ENCODE measurements around the gene HRG. TPM values are rescaled to one million over a fixed set of nuclear protein-coding genes. Genes with fewer than 3 reads are reported as not detected.

Gene HRG
- polyA plus RNA-seq, 1 of the 3 experiments (the other 2 are of a cell fraction) = not detected

GRCh38 chr3:186679151-186679550, 13.3 kb downstream of the HRG start:
- H2AFZ ChIP-seq (ENCODE audit: low read depth) = no peak overlapping the region
- no peak overlapping the region for H3K4me2 ChIP-seq
- H3K9me3 ChIP-seq = no peaks in the 10 kb centered on the region
- peaks cover 9% of the 10 kb centered on the region; the same call in 1 of the 2 replicates for H3K27me3 ChIP-seq (ENCODE audit: insufficient read depth)
- POLR2A ChIA-PET = no interaction called here
- no peaks in the 10 kb centered on the region for H3F3A ChIP-seq (replicated peaks; ENCODE audit: insufficient read depth)
- no peaks in the 10 kb centered on the region for H4K20me1 ChIP-seq (ENCODE audit: insufficient read depth)
- H3K79me2 ChIP-seq (ENCODE audit: insufficient read depth) = no peaks in the 10 kb centered on the region
- CTCF ChIA-PET = interaction anchor here (0.9 to 1.5 kb wide), 2 partner anchors 13 to 19 kb away, joined by 3 to 4 read pairs; no protein-coding TSS in a partner anchor
- H3K4me3 ChIP-seq (ENCODE audit: low read depth in 2 of 2, low read length in 1 of 2) = no peak overlapping the region
- no peaks in the 10 kb centered on the region for H3K36me3 ChIP-seq (replicated peaks in 1 of 2; ENCODE audit: control insufficient read depth in 1 of 2, insufficient read depth in 2 of 2, low read length in 1 of 2)
- H3K27ac ChIP-seq (ENCODE audit: low read depth in 2 of 2, low read length in 1 of 2) = no peak overlapping the region
- H3K9me2 ChIP-seq = no peaks in the 10 kb centered on the region
- no peaks in the 10 kb centered on the region for H3K4me1 ChIP-seq (ENCODE audit: control insufficient read depth in 1 of 2, insufficient read depth in 2 of 2, low read depth in 1 of 2, low read length in 1 of 2)
- WGBS (ENCODE audit: low lambda C conversion rate) = 0% methylated on average over 1 of the region's 1 CpG
- no peak for DNase-seq
- H3K9ac ChIP-seq = no peak overlapping the region
- no peak for TF ChIP-seq EZH2phosphoT487 (IDR thresholded peaks at IDR 0.05; ENCODE audit: borderline replicate concordance, low read depth)
- TF ChIP-seq ZBTB33 (IDR thresholded peaks at IDR 0.05; ENCODE audit: borderline replicate concordance, low read depth) = no peak
- TF ChIP-seq TEAD4 (IDR thresholded peaks at IDR 0.05; ENCODE audit: borderline replicate concordance, insufficient read depth) = no peak
- TF ChIP-seq RFX5 (IDR thresholded peaks at IDR 0.05; ENCODE audit: low read length) = no peak
- no peak for TF ChIP-seq CTCF (IDR thresholded peaks at IDR 0.05)
- no peak for TF ChIP-seq GATA2 (CRISPR knock-in tag; IDR thresholded peaks at IDR 0.05)
- no peak for TF ChIP-seq FOSL2 (IDR thresholded peaks at IDR 0.05; ENCODE audit: borderline replicate concordance, low read depth)
- no peak for TF ChIP-seq EP300 (IDR thresholded peaks at IDR 0.05; ENCODE audit: borderline replicate concordance in 1 of 2, low read depth in 1 of 2, low read length in 1 of 2)
- TF ChIP-seq SMC3 (IDR thresholded peaks at IDR 0.05; ENCODE audit: low read depth, low read length) = no peak

GRCh38 chr3:186680869-186681268, 15.1 kb downstream of the HRG start:
- H3K27ac ChIP-seq (ENCODE audit: low read depth in 2 of 2, low read length in 1 of 2) = no peak overlapping the region
- H3K9me2 ChIP-seq = no peaks in the 10 kb centered on the region
- CTCF ChIA-PET = no interaction called here
- no peak for TF ChIP-seq GABPA (IDR thresholded peaks at IDR 0.05; ENCODE audit: low read depth)
- TF ChIP-seq ELF1 (IDR thresholded peaks at IDR 0.05) = no peak
- TF ChIP-seq NFIC (IDR thresholded peaks at IDR 0.05; ENCODE audit: borderline replicate concordance) = no peak
- TF ChIP-seq CHD2 (IDR thresholded peaks at IDR 0.05; ENCODE audit: low read length, partially characterized antibody) = no peak
- no peak for TF ChIP-seq TAF1 (IDR thresholded peaks at IDR 0.05; ENCODE audit: borderline replicate concordance, low read depth, low read length)
- no peak for TF ChIP-seq USF2 (IDR thresholded peaks at IDR 0.05; ENCODE audit: borderline replicate concordance, low read depth, low read length)
- TF ChIP-seq POLR2AphosphoS5 (IDR thresholded peaks at IDR 0.05; ENCODE audit: low read depth, low read length) = no peak
- no peak for TF ChIP-seq FOXM1 (IDR thresholded peaks at IDR 0.05; ENCODE audit: low read depth)
- no peak for TF ChIP-seq RAD21 (IDR thresholded peaks at IDR 0.05; ENCODE audit: low read length)
- no peak for TF ChIP-seq SMC3 (IDR thresholded peaks at IDR 0.05; ENCODE audit: low read depth, low read length)
- TF ChIP-seq RFX5 (IDR thresholded peaks at IDR 0.05; ENCODE audit: low read length) = no peak
- no peak for TF ChIP-seq EP300 (IDR thresholded peaks at IDR 0.05; ENCODE audit: borderline replicate concordance in 1 of 2, low read depth in 1 of 2, low read length in 1 of 2)
- no peak for TF ChIP-seq EZH2phosphoT487 (IDR thresholded peaks at IDR 0.05; ENCODE audit: borderline replicate concordance, low read depth)
- TF ChIP-seq TCF12 (IDR thresholded peaks at IDR 0.05) = no peak
- H3F3A ChIP-seq (replicated peaks; ENCODE audit: insufficient read depth) = no peaks in the 10 kb centered on the region
- H3K27me3 ChIP-seq (ENCODE audit: insufficient read depth) = no peaks in the 10 kb centered on the region; the same call in 1 of the 2 replicates
- H2AFZ ChIP-seq (ENCODE audit: low read depth) = no peak overlapping the region
- H4K20me1 ChIP-seq (ENCODE audit: insufficient read depth) = no peaks in the 10 kb centered on the region
- H3K9ac ChIP-seq = no peak overlapping the region
- H3K4me1 ChIP-seq (ENCODE audit: control insufficient read depth in 1 of 2, insufficient read depth in 2 of 2, low read depth in 1 of 2, low read length in 1 of 2) = no peaks in the 10 kb centered on the region
- H3K9me3 ChIP-seq = no peaks in the 10 kb centered on the region
- H3K36me3 ChIP-seq (replicated peaks in 1 of 2; ENCODE audit: control insufficient read depth in 1 of 2, insufficient read depth in 2 of 2, low read length in 1 of 2) = no peaks in the 10 kb centered on the region
- no peak overlapping the region for H3K4me3 ChIP-seq (ENCODE audit: low read depth in 2 of 2, low read length in 1 of 2)
- DNase-seq = no peak
- no peaks in the 10 kb centered on the region for H3K79me2 ChIP-seq (ENCODE audit: insufficient read depth)
- no peak overlapping the region for H3K4me2 ChIP-seq
- WGBS (ENCODE audit: low lambda C conversion rate) = 0% methylated on average over 1 of the region's 1 CpG
- POLR2A ChIA-PET = no interaction called here

All from SK-N-SH (cell line).